Measurements from ENCODE around the gene SEMA4C. TPM values are rescaled to one million over a fixed set of nuclear protein-coding genes. Genes with fewer than 3 reads are reported as not detected.

SEMA4C gene
- total RNA-seq, 1 experiment from 2014 or later: 40.2 TPM

DNA sequence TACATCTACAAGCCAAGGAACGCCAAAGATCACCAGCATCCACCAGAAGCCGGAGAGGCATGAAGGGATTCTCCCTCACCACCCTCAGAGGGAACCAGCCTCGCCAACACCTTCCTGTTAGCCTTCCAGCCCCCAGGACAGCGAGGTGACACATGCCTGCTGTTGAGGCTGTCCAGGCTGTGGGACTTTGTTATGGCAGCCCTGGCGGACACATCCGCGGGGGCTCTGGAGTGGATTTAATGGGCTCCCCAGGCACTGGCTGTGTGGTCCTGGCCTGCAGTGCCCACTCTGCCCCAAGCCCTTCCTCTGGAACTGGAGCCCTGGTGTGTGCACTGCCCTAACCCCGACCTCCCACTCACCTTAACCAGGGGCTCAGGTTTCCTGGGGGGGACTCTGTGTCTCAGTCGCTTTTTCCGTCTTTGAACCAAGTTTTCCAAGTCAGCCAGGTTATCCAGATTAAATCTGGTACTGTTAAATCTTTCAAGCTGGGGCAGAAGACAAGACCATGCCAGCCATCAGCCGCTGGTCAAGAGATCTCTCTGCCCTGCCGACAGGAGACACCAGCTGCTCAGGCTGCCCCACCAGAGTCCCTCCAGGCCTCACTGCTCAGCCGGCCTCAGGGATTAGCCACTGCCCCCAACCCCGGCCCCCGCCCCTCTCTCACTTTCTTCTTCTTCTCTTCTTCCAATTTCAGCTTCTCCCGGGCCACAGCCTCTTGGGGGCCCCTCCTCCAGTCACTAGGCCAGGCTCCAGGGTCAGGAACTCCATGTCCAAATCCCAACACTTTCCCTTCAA, 28.0 kb downstream of the SEMA4C start:
- in situ Hi-C loops (cut with HindIII; ENCODE audit: low pct_unique_long_range_greater_than_20kb, low sequenced_read_pairs) (no loop called here), intact Hi-C loops (cut with micrococcal nuclease; ENCODE audit: unreplicated experiment) (no loop called here)
- Histone ChIP-seq H3K27ac (ENCODE audit: low read length) (no peak overlapping the region), H3K9me3 (ENCODE audit: control insufficient read depth, insufficient read depth, low read depth, low read length) (no peaks in the 10 kb centered on the region), H3K36me3 (ENCODE audit: control insufficient read depth, insufficient read depth, low read length) (no peaks in the 10 kb centered on the region; the same call in 1 of the 2 replicates), H3K27me3 (ENCODE audit: control insufficient read depth, insufficient read depth, low read length) (no peaks in the 10 kb centered on the region), H3K4me1 (ENCODE audit: control insufficient read depth, insufficient read depth, low read length) (no peaks in the 10 kb centered on the region), H3K4me3 (ENCODE audit: low read depth in 2 of 2, low read length in 2 of 2) (no peak overlapping the region)
- CTCF ChIA-PET: no interaction called here
- POLR2A ChIA-PET: interaction anchor here (0.6 kb wide), 2 partner anchors 63 to 222 kb away, joined by 4 to 5 read pairs; no protein-coding TSS in a partner anchor
- no peak for ATAC-seq
- BruUV-seq (replicated peaks): no TSS peak
- DNase-seq (ENCODE audit: low read depth, low spot score): no peak
- TF ChIP-seq, protein P1, sequence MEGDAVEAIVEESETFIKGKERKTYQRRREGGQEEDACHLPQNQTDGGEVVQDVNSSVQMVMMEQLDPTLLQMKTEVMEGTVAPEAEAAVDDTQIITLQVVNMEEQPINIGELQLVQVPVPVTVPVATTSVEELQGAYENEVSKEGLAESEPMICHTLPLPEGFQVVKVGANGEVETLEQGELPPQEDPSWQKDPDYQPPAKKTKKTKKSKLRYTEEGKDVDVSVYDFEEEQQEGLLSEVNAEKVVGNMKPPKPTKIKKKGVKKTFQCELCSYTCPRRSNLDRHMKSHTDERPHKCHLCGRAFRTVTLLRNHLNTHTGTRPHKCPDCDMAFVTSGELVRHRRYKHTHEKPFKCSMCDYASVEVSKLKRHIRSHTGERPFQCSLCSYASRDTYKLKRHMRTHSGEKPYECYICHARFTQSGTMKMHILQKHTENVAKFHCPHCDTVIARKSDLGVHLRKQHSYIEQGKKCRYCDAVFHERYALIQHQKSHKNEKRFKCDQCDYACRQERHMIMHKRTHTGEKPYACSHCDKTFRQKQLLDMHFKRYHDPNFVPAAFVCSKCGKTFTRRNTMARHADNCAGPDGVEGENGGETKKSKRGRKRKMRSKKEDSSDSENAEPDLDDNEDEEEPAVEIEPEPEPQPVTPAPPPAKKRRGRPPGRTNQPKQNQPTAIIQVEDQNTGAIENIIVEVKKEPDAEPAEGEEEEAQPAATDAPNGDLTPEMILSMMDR (IDR thresholded peaks at IDR 0.05): no peak
- TF ChIP-seq, protein P2, sequence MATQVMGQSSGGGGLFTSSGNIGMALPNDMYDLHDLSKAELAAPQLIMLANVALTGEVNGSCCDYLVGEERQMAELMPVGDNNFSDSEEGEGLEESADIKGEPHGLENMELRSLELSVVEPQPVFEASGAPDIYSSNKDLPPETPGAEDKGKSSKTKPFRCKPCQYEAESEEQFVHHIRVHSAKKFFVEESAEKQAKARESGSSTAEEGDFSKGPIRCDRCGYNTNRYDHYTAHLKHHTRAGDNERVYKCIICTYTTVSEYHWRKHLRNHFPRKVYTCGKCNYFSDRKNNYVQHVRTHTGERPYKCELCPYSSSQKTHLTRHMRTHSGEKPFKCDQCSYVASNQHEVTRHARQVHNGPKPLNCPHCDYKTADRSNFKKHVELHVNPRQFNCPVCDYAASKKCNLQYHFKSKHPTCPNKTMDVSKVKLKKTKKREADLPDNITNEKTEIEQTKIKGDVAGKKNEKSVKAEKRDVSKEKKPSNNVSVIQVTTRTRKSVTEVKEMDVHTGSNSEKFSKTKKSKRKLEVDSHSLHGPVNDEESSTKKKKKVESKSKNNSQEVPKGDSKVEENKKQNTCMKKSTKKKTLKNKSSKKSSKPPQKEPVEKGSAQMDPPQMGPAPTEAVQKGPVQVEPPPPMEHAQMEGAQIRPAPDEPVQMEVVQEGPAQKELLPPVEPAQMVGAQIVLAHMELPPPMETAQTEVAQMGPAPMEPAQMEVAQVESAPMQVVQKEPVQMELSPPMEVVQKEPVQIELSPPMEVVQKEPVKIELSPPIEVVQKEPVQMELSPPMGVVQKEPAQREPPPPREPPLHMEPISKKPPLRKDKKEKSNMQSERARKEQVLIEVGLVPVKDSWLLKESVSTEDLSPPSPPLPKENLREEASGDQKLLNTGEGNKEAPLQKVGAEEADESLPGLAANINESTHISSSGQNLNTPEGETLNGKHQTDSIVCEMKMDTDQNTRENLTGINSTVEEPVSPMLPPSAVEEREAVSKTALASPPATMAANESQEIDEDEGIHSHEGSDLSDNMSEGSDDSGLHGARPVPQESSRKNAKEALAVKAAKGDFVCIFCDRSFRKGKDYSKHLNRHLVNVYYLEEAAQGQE (IDR thresholded peaks at IDR 0.05; ENCODE audit: insufficient read depth in 1 of 2, low read depth in 2 of 2, low read length in 1 of 2): no peak
- TF ChIP-seq TCF7L2 (IDR thresholded peaks at IDR 0.05; ENCODE audit: low read depth, low read length): no peak
- TF ChIP-seq POLR2AphosphoS5 (IDR thresholded peaks at IDR 0.05; ENCODE audit: low read depth, low read length): no peak
- no peak for TF ChIP-seq SIN3A (IDR thresholded peaks at IDR 0.05; ENCODE audit: borderline replicate concordance, insufficient read depth, low read depth, low read length)

DNA sequence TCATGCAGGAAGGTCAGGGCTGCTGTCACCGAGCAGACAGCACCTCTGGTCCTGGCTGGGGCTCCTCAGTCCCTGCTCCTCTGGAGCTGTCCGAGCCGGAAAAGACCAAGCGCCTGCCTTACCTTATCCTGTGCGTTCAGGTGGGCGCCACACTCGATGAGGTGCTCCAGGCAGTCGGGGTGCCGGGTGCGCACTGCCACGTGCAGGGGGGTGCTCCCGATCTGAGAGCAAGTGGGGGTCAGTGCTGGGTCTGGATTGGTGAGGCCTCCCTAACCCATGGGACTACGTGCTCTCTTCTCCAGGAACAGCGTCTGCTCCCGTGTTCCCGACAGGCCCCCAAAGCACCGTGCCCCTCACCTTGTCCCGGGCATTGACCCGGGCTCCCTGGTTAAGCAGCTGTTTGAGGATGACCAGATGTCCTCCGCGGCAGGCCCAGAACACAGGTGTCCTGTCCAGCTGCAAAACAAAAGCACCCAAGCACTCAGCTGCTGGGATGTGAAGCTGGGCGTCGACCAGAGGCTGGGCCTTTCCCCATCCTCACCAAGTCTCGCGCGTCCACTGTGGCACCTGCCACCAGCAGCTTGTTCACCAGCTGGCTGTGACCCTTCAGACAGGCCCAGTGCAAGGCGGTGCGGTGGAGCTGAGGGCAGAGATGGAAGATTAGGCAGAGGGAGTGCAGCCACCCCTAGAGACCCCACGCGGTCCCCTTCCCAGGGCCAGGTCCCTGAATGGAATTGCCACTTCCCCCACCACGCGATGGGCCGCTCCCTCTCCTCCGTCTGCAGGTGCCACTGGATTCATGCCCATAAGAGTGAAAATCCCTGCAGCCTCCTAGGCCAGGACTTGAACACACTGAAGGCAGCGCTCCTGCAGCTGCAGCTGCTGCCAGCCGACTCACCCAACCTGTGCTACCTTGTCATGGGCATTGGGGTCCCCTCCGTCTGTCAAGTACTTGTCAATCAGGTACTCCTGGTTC, 29.7 kb downstream of the SEMA4C start:
- in situ Hi-C loops (cut with HindIII; ENCODE audit: low pct_unique_long_range_greater_than_20kb, low sequenced_read_pairs): no loop called here
- no TSS peak for BruUV-seq (replicated peaks)
- H3K9me3 ChIP-seq (ENCODE audit: control insufficient read depth, insufficient read depth, low read depth, low read length): no peaks in the 10 kb centered on the region
- intact Hi-C loops (cut with micrococcal nuclease; ENCODE audit: unreplicated experiment): no loop called here
- H3K4me1 ChIP-seq (ENCODE audit: control insufficient read depth, insufficient read depth, low read length): no peaks in the 10 kb centered on the region
- H3K4me3 ChIP-seq (ENCODE audit: low read depth in 2 of 2, low read length in 2 of 2): no peak overlapping the region
- CTCF ChIA-PET: no interaction called here
- ATAC-seq (peak; percentile 32; the same call in 1 of the 2 replicates), DNase-seq (ENCODE audit: low read depth, low spot score) (no peak)
- peaks cover under 1% of the 10 kb centered on the region; the same call in 1 of the 2 replicates for H3K36me3 ChIP-seq (ENCODE audit: control insufficient read depth, insufficient read depth, low read length)
- no peak overlapping the region for H3K27ac ChIP-seq (ENCODE audit: low read length)
- no peaks in the 10 kb centered on the region for H3K27me3 ChIP-seq (ENCODE audit: control insufficient read depth, insufficient read depth, low read length)
- POLR2A ChIA-PET: no interaction called here
- no peak for TF ChIP-seq SIN3A (IDR thresholded peaks at IDR 0.05; ENCODE audit: borderline replicate concordance, insufficient read depth, low read depth, low read length)
- TF ChIP-seq, protein P1 (IDR thresholded peaks at IDR 0.05): no peak
- TF ChIP-seq POLR2AphosphoS5 (IDR thresholded peaks at IDR 0.05; ENCODE audit: low read depth, low read length): no peak
- TF ChIP-seq TCF7L2 (IDR thresholded peaks at IDR 0.05; ENCODE audit: low read depth, low read length): no peak
- TF ChIP-seq, protein P2 (IDR thresholded peaks at IDR 0.05; ENCODE audit: insufficient read depth in 1 of 2, low read depth in 2 of 2, low read length in 1 of 2): no peak
